K562 (cell line): ENCODE measurements around the gene GSTO2. TPM values are rescaled to one million over a fixed set of nuclear protein-coding genes. Genes with fewer than 3 reads are reported as not detected.

Source experiments
- CCNT2 ChIP-seq: IDR thresholded peaks from 2 replicates; pipeline ENCODE4 v1.6.1; 2011; ENCODE audit warnings: borderline replicate concordance, low read depth, mild to moderate bottlenecking, moderate library complexity, mixed read lengths, low read length; ENCODE audit not compliant: insufficient read length; ENCODE audit errors: extremely low read depth
- ETS1 ChIP-seq: conservative IDR thresholded peaks from 2 replicates; pipeline ENCODE4 v1.6.1; 2011; ENCODE audit warnings: low read depth, mild to moderate bottlenecking, low read length; ENCODE audit not compliant: control insufficient read depth
- KLF1 ChIP-seq: fragments of 450-650 bp; IDR thresholded peaks from 2 replicates; pipeline ENCODE4 v1.6.1; 2016; ENCODE audit warnings: missing genetic modification characterization, missing compliant biosample characterization
- REST ChIP-seq, 2 experiments: fragments of 450-650 bp; formaldehyde crosslinking in 1 of 2; IDR thresholded peaks; 2 replicates each; pipeline versions ENCODE4 v1.4.0 to v1.6.1; 2014 to 2020; ENCODE audit warnings: mild to moderate bottlenecking in 2 of 2, borderline replicate concordance in 1 of 2, low read depth in 1 of 2
- TARDBP ChIP-seq: fragments of 450-650 bp; IDR thresholded peaks from 2 replicates; pipeline ENCODE4 v1.6.1; 2016
- TRIM25 ChIP-seq: fragments of 450-650 bp; IDR thresholded peaks from 2 replicates; pipeline ENCODE4 v1.7.0; 2016; ENCODE audit warnings: borderline replicate concordance
- ZBTB5 ChIP-seq: fragments of 450-650 bp; IDR thresholded peaks from 2 replicates; pipeline ENCODE4 v1.6.1; 2017; ENCODE audit warnings: antibody characterized with exemption
- ZFP30 ChIP-seq: fragments of 250-450 bp; sonication (Bioruptor Pico); IDR thresholded peaks from 2 replicates; pipeline ENCODE4 v1.8.0; 2022; ENCODE audit warnings: moderate library complexity, mild to moderate bottlenecking, inconsistent platforms, borderline replicate concordance
- ZNF583 ChIP-seq: fragments of 250-450 bp; sonication (Bioruptor Pico); IDR thresholded peaks from 2 replicates; pipeline ENCODE4 v1.4.0; 2020
- polyA plus RNA-seq, 8 experiments: library from polyadenylated mRNA; depleted of rRNA in 4 of 8; stranded (reverse) in 5 of 8; unstranded in 3 of 8; fragments of >200 nt; fragmentation: Nextera tagmentation in 2 of 8; fragmentation: Illumina TruSeq in 1 of 8; extraction: Ambion mirVana in 2 of 8; extraction: Trizol in 1 of 8; gene quantifications; 2 replicates each; pipeline versions ENCODE4 v1.2.1 to v1.2.3, GENCODE V29; 2011 to 2014; ENCODE audit warnings: inconsistent platforms in 1 of 8, missing spikeins in 1 of 8
- total RNA-seq, 7 experiments: library from RNA; depleted of rRNA in 6 of 7; stranded (reverse); fragments of >200 nt in 6 of 7; fragmentation: Illumina TruSeq in 2 of 7; extraction: Trizol in 2 of 7; gene quantifications; 2 replicates each; pipeline versions ENCODE4 v1.2.1 to v1.2.3, GENCODE V29; 2011 to 2021; ENCODE audit warnings: low replicate concordance in 1 of 7

The GSTO2 gene
- total and polyA plus RNA-seq, 9 of the 15 experiments (the other 6 are each of a cell fraction or from before 2014, with no cell fraction given) = 0.18 to 1.8 (median 0.90) TPM

GRCh38 chr10:104274762-104275721 lies 6.1 kb downstream of the GSTO2 start (continued):
- TF ChIP-seq CCNT2 (no peak), REST (IDR thresholded peaks at IDR 0.05; ENCODE audit: borderline replicate concordance) (peak; percentile 17; the same call in 1 of the 2 replicates), REST (CRISPR knock-in tag; IDR thresholded peaks at IDR 0.05; ENCODE audit: low read depth) (no peak), TARDBP (no peak), KLF1 (tag) (no peak), ZBTB5 (peak; percentile 85), ZFP30 (CRISPR knock-in tag) (no peak), ZNF583 (no peak), TRIM25 (no peak), ETS1 (no peak)
